Esophagus muscularis mucosa (tissue), 3 donors: Measurements from ENCODE around the gene MED29.

Experiments used
- POLR2A ChIP-seq: fragments of 450-650 bp; IDR thresholded peaks from one replicate; pipeline ENCODE4 v1.6.1; 2017; ENCODE audit warnings: antibody characterized with exemption, moderate library complexity, mild to moderate bottlenecking, low read depth
- TF ChIP-seq, protein P1 (sequence below), 3 experiments: fragments of 200-600 bp in 2 of 3; fragments of 450-650 bp in 1 of 3; sonication (generic) in 2 of 3; IDR thresholded peaks; one replicate each; pipeline ENCODE4 v1.5.1; 2017 to 2019; ENCODE audit warnings: antibody characterized with exemption in 3 of 3, mild to moderate bottlenecking in 2 of 3, moderate library complexity in 1 of 3

DNA sequence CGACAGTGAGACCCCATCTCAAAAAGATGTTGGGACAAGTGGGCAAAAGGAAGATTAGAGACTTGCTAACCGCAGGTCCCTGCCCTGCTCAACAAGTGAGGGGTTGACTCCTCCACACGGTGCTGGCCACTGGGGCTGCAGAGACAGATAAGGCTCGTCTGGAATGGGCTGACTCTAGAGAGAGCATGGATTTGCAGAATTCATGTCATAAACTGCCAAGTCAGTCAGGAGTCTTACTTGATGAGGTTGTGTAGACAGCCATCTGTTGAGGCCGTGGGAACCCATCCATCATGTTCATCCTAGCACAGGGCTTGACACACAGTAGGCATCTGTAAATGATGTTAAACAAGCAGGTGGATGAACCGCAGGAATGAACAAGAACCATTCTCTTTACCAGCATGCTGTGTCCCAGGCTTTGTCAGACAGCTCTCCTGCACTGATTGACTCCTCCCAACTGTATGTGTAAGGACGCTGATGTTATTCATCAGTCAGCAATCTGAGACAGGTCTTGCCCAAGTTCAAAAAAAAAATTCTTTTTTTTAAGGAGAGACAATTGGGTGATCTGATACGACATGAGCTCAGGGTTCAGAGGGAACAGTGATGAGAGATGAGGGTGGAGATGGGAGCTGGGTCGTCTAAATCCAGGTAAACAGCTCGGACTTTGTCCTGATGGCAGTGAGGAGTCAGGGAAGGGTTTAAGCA is 9.1 kb upstream of the MED29 start:
- TF ChIP-seq, protein P1, sequence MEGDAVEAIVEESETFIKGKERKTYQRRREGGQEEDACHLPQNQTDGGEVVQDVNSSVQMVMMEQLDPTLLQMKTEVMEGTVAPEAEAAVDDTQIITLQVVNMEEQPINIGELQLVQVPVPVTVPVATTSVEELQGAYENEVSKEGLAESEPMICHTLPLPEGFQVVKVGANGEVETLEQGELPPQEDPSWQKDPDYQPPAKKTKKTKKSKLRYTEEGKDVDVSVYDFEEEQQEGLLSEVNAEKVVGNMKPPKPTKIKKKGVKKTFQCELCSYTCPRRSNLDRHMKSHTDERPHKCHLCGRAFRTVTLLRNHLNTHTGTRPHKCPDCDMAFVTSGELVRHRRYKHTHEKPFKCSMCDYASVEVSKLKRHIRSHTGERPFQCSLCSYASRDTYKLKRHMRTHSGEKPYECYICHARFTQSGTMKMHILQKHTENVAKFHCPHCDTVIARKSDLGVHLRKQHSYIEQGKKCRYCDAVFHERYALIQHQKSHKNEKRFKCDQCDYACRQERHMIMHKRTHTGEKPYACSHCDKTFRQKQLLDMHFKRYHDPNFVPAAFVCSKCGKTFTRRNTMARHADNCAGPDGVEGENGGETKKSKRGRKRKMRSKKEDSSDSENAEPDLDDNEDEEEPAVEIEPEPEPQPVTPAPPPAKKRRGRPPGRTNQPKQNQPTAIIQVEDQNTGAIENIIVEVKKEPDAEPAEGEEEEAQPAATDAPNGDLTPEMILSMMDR (IDR thresholded peaks at IDR 0.05): no peak
- TF ChIP-seq POLR2A: no peak
